GM12872 (cell line): ENCODE measurements around the gene LSM4.

ENCODE experiments used
- TF ChIP-seq, protein P1 (sequence below): IDR thresholded peaks from 3 replicates; pipeline ENCODE4 v1.5.1; 2011; ENCODE audit warnings: low read depth, mild to moderate bottlenecking, low read length, moderate library complexity; ENCODE audit not compliant: insufficient read depth

The LSM4 gene

DNA sequence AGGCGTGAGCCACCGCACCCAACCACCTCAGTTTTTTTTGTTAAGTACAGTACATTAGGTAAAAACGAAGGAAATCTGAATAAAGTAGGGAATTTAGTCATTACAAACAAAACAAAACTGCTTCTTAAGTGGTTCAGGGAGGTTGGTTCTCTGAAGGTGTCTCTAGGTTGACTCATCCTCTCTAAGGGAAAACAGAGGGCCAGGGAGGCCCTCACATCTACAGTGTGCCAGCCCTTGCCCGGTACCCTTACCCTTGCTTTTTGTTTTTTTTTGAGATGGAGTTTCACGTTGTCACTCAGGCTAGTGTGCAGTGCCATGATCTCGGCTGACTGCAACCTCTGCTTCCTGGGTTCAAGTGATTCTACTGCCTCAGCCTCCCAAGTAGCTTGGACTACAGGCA is 24.3 kb downstream of the LSM4 start:
- TF ChIP-seq, protein P1, sequence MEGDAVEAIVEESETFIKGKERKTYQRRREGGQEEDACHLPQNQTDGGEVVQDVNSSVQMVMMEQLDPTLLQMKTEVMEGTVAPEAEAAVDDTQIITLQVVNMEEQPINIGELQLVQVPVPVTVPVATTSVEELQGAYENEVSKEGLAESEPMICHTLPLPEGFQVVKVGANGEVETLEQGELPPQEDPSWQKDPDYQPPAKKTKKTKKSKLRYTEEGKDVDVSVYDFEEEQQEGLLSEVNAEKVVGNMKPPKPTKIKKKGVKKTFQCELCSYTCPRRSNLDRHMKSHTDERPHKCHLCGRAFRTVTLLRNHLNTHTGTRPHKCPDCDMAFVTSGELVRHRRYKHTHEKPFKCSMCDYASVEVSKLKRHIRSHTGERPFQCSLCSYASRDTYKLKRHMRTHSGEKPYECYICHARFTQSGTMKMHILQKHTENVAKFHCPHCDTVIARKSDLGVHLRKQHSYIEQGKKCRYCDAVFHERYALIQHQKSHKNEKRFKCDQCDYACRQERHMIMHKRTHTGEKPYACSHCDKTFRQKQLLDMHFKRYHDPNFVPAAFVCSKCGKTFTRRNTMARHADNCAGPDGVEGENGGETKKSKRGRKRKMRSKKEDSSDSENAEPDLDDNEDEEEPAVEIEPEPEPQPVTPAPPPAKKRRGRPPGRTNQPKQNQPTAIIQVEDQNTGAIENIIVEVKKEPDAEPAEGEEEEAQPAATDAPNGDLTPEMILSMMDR = no peak

- TF ChIP-seq, protein P1 = no peak
These were observed 25.6 kb downstream of the LSM4 start for GRCh38 chr19:18297308-18297707.

GRCh38 chr19:18295034-18295451 is 27.8 kb downstream of the LSM4 start:
- TF ChIP-seq, protein P1 = no peak

- TF ChIP-seq, protein P1 = no peak
These were observed 28.4 kb downstream of the LSM4 start for GRCh38 chr19:18294467-18294864.

- TF ChIP-seq, protein P1 = no peak
These were observed 29.0 kb downstream of the LSM4 start for GRCh38 chr19:18293642-18294466.

- TF ChIP-seq, protein P1 = no peak
These were observed 29.9 kb downstream of the LSM4 start for GRCh38 chr19:18292810-18293641.

DNA sequence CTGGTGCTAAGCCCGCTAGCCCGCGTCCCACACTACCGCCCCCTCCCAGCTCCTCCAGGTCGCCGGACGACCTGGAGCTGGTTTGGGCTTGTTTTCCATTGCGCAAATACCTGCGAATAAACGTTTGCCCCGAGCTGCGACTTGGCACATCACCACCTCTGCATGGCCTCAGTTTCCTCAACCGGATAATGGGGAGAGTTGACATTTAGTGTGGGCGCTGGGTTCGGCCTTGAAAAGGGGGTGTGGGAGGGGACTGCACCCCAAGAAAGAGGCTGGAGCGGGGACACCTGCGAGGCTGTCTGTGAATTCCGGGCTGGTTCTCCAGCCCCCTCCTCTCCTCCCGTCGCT is 30.4 kb downstream of the LSM4 start:
- TF ChIP-seq, protein P1 = no peak
